Measurements from ENCODE around the gene PFN3. TPM values are rescaled to one million over a fixed set of nuclear protein-coding genes. Genes with fewer than 3 reads are reported as not detected.

Gene PFN3
- total RNA-seq, 1 experiment from 2014 or later, result not detected

DNA sequence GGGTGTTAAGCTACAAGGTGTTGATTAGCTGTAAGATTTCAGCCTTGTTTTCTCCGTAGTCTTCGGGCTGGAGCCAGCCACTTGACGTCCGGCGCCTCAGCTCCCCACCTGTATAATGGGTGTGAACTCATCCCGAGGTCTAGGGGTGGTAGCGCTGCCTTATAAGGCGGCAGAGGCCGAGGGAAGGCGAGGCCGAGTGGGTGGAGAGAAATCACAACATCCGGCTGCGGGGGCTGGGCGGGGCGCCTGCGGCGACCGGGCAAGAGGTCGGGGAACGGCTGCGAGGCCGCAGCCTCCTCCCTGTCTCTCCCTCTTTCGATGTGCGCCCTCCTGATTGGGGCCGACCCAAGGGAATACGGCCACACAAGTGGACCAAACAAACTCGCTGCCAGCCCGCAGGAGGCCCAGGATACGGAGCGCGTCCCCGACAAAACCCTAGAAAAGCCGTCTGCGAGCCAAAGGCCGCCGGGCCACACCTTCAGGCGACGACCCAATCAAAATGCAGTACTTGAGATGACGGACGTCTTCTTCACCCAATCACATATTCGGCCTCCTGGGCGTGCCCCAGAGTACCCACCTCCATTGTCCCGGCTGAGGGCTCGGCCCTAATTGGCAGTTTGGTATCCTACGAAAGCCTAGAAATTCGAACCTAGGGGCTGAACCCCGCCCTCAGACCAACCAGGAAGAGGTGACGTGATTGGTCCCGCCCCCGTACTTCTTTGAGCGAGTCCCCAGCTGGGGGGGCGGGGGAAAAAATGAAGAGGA lies 25.5 kb upstream of the PFN3 start:
- intact Hi-C loops (cut with micrococcal nuclease; ENCODE audit: unreplicated experiment), result loop anchor here (1.0 to 2.0 kb wide), 5 partner anchors 22 to 108 kb away; no protein-coding TSS in a partner anchor
- peak overlapping the region; percentile 87 for H2AFZ ChIP-seq

DNA sequence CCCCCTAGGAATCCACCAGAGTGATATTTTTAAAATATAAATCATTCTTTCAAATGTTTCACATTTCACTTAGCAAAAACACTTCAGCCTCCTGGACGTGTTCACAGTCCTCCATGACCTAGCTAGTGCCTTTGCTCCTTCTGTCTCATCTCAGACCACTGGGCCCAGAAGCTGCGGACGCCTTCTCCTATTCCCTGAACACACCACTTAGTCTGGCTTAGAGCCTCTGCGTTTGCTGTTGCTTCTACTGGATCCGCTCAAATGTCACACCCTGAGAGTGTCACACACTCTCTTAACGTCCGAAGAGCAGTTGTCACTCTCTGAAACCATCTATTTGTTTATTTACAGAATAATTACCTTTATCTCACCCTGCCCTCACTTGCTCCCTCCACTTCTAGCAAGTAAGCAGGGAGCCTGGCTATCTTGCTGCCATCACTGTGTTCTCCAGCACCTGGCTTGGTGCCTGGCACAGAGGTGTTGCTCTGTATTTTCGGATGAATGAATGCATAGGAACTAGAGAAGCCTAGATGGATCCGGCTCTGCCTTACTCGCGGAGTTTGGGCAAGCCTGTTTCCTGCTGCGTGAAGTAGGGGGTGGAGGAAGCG lies 24.8 kb upstream of the PFN3 start:
- TSS peak; percentile 90 for BruUV-seq (replicated peaks)
- peak overlapping the region; percentile 81 for H3K27ac ChIP-seq
- no peaks in the 10 kb centered on the region for H3K9me2 ChIP-seq (ENCODE audit: insufficient read depth)
- ChIA-PET CTCF (interaction anchor here (0.6 to 2.4 kb wide), 4 partner anchors 23 to 73 kb away, joined by 3 to 13 read pairs (median 8); no protein-coding TSS in a partner anchor), POLR2A (ENCODE audit: unreplicated experiment) (interaction anchor here (0.6 to 0.9 kb wide), 3 partner anchors 72 to 847 kb away, joined by 3 to 5 read pairs (median 4); partner anchors contain the start of gene PDLIM7)
- H3K4me2 ChIP-seq, result peak overlapping the region; percentile 76
- peaks cover 22% of the 10 kb centered on the region for H4K20me1 ChIP-seq (ENCODE audit: insufficient read depth)
- intact Hi-C loops (cut with micrococcal nuclease; ENCODE audit: unreplicated experiment), result no loop called here
- TF ChIP-seq, protein P1, sequence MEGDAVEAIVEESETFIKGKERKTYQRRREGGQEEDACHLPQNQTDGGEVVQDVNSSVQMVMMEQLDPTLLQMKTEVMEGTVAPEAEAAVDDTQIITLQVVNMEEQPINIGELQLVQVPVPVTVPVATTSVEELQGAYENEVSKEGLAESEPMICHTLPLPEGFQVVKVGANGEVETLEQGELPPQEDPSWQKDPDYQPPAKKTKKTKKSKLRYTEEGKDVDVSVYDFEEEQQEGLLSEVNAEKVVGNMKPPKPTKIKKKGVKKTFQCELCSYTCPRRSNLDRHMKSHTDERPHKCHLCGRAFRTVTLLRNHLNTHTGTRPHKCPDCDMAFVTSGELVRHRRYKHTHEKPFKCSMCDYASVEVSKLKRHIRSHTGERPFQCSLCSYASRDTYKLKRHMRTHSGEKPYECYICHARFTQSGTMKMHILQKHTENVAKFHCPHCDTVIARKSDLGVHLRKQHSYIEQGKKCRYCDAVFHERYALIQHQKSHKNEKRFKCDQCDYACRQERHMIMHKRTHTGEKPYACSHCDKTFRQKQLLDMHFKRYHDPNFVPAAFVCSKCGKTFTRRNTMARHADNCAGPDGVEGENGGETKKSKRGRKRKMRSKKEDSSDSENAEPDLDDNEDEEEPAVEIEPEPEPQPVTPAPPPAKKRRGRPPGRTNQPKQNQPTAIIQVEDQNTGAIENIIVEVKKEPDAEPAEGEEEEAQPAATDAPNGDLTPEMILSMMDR (conservative IDR thresholded peaks at IDR 0.05), result no peak
- TF ChIP-seq EZH2 (IDR thresholded peaks at IDR 0.05; ENCODE audit: low read depth), result no peak
- peaks cover 23% of the 10 kb centered on the region for H3K4me1 ChIP-seq (replicated peaks; ENCODE audit: insufficient read depth)
- no peaks in the 10 kb centered on the region for H3K36me3 ChIP-seq (ENCODE audit: low read depth)
- H3K79me2 ChIP-seq (ENCODE audit: low read depth), result peaks cover 35% of the 10 kb centered on the region
- peak overlapping the region; percentile 64 for H3K4me3 ChIP-seq
- no peaks in the 10 kb centered on the region for H3K9me3 ChIP-seq (ENCODE audit: insufficient read depth, low read depth)
- no peak for DNase-seq
- peaks cover 10% of the 10 kb centered on the region; the same call in 1 of the 2 replicates for H3F3A ChIP-seq (ENCODE audit: insufficient read depth, low read depth)
- H3K27me3 ChIP-seq (ENCODE audit: insufficient read depth, low read depth), result no peaks in the 10 kb centered on the region
- peak overlapping the region; percentile 87 for H2AFZ ChIP-seq

More for the DNA sequence above, 25.5 kb upstream of the PFN3 start:
- H3K79me2 ChIP-seq (ENCODE audit: low read depth), result peaks cover 35% of the 10 kb centered on the region
- H3K9me2 ChIP-seq (ENCODE audit: insufficient read depth), result no peaks in the 10 kb centered on the region
- DNase-seq, result peak; percentile 99 to 100
- peak overlapping the region; percentile 76 for H3K4me2 ChIP-seq
- peaks cover 23% of the 10 kb centered on the region for H4K20me1 ChIP-seq (ENCODE audit: insufficient read depth)
- ChIA-PET POLR2A (ENCODE audit: unreplicated experiment) (interaction anchor here (0.5 to 1.3 kb wide), 17 partner anchors 18 to 883 kb away, joined by 3 to 31 read pairs (median 5); partner anchors contain the start of gene PDLIM7), CTCF (interaction anchor here (0.5 to 2.4 kb wide), 10 partner anchors 20 to 116 kb away, joined by 3 to 18 read pairs (median 5); no protein-coding TSS in a partner anchor)
- TF ChIP-seq EZH2 (IDR thresholded peaks at IDR 0.05; ENCODE audit: low read depth), result no peak
- TF ChIP-seq, protein P1 (conservative IDR thresholded peaks at IDR 0.05), result no peak
- no peaks in the 10 kb centered on the region for H3K27me3 ChIP-seq (ENCODE audit: insufficient read depth, low read depth)
- peak overlapping the region; percentile 81 for H3K27ac ChIP-seq
- H3K4me1 ChIP-seq (replicated peaks; ENCODE audit: insufficient read depth), result peaks cover 23% of the 10 kb centered on the region
- H3K4me3 ChIP-seq, result peak overlapping the region; percentile 64
- no peaks in the 10 kb centered on the region for H3K36me3 ChIP-seq (ENCODE audit: low read depth)
- BruUV-seq (replicated peaks), result no TSS peak
- H3F3A ChIP-seq (ENCODE audit: insufficient read depth, low read depth), result peaks cover 10% of the 10 kb centered on the region; the same call in 1 of the 2 replicates
- no peaks in the 10 kb centered on the region for H3K9me3 ChIP-seq (ENCODE audit: insufficient read depth, low read depth)

DNA sequence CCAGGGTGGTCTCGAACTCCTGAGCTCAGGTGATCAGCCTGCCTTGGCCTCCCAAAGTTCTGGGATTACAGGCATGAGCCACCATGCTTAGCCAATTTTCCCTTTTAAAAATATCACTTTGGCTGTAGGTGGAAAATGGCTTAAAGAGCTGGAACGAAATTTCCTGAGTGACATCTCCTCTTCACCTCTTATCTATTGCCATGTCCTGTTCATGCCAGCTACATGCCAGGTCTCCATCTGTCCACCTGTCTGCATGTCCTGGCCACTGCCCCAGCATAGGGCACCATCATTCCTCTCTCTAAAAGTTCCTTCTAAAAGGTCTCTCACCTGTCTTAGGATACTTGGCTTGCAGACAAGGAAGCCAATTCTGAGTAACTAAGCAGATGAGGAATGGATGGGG lies 23.2 kb upstream of the PFN3 start:
- intact Hi-C loops (cut with micrococcal nuclease; ENCODE audit: unreplicated experiment), result no loop called here
- POLR2A ChIA-PET (ENCODE audit: unreplicated experiment), result no interaction called here

More for the DNA sequence above, 23.2 kb upstream of the PFN3 start:
- H2AFZ ChIP-seq, result no peak overlapping the region
- H3K36me3 ChIP-seq (ENCODE audit: low read depth), result no peaks in the 10 kb centered on the region
- peaks cover 23% of the 10 kb centered on the region for H3K4me1 ChIP-seq (replicated peaks; ENCODE audit: insufficient read depth)
- DNase-seq, result no peak
- peaks cover 12% of the 10 kb centered on the region for H4K20me1 ChIP-seq (ENCODE audit: insufficient read depth)
- no peaks in the 10 kb centered on the region for H3K9me2 ChIP-seq (ENCODE audit: insufficient read depth)
- H3K4me3 ChIP-seq, result no peak overlapping the region
- H3K27ac ChIP-seq, result no peak overlapping the region
- H3K4me2 ChIP-seq, result no peak overlapping the region
- CTCF ChIA-PET, result no interaction called here
- peaks cover 10% of the 10 kb centered on the region; the same call in 1 of the 2 replicates for H3F3A ChIP-seq (ENCODE audit: insufficient read depth, low read depth)
- H3K9me3 ChIP-seq (ENCODE audit: insufficient read depth, low read depth), result no peaks in the 10 kb centered on the region
- TF ChIP-seq, protein P1 (conservative IDR thresholded peaks at IDR 0.05), result no peak
- TF ChIP-seq EZH2 (IDR thresholded peaks at IDR 0.05; ENCODE audit: low read depth), result no peak
- H3K79me2 ChIP-seq (ENCODE audit: low read depth), result peaks cover 20% of the 10 kb centered on the region
- no TSS peak for BruUV-seq (replicated peaks)
- no peaks in the 10 kb centered on the region for H3K27me3 ChIP-seq (ENCODE audit: insufficient read depth, low read depth)
